ENCODE measurements around the gene C17orf107.

C17orf107 gene

GRCh38 chr17:4877089-4877488 lies 22.2 kb upstream of the C17orf107 start:
- no peak for DNase-seq (ENCODE audit: low spot score)

- no peak for DNase-seq (ENCODE audit: low spot score)
Observed at GRCh38 chr17:4879601-4880000, 19.7 kb upstream of the C17orf107 start.

- DNase-seq (ENCODE audit: low spot score): no peak
Observed at GRCh38 chr17:4880857-4881256, 18.5 kb upstream of the C17orf107 start.

- DNase-seq (ENCODE audit: low spot score): peak; percentile 72
Observed at GRCh38 chr17:4881761-4882555, 17.4 kb upstream of the C17orf107 start.

- no peak for DNase-seq (ENCODE audit: low spot score)
Observed at GRCh38 chr17:4884489-4884888, 14.8 kb upstream of the C17orf107 start.

- no peak for DNase-seq (ENCODE audit: low spot score)
Observed at GRCh38 chr17:4886830-4887229, 12.5 kb upstream of the C17orf107 start.

GRCh38 chr17:4887581-4887980 lies 11.8 kb upstream of the C17orf107 start:
- DNase-seq (ENCODE audit: low spot score): no peak

- DNase-seq (ENCODE audit: low spot score): no peak
Observed at GRCh38 chr17:4891411-4892410, 7.6 kb upstream of the C17orf107 start.

GRCh38 chr17:4892499-4893221 lies 6.7 kb upstream of the C17orf107 start:
- no peak for DNase-seq (ENCODE audit: low spot score)

GRCh38 chr17:4893272-4893671 lies 6.1 kb upstream of the C17orf107 start:
- DNase-seq (ENCODE audit: low spot score): no peak

GRCh38 chr17:4893721-4894560 lies 5.4 kb upstream of the C17orf107 start:
- no peak for DNase-seq (ENCODE audit: low spot score)

GRCh38 chr17:4895121-4895520 lies 4.2 kb upstream of the C17orf107 start:
- DNase-seq (ENCODE audit: low spot score): no peak

- DNase-seq (ENCODE audit: low spot score): no peak
Observed at GRCh38 chr17:4895657-4896331, 3.5 kb upstream of the C17orf107 start.

GRCh38 chr17:4896332-4897197 lies 2.8 kb upstream of the C17orf107 start:
- no peak for DNase-seq (ENCODE audit: low spot score)

- DNase-seq (ENCODE audit: low spot score): no peak
Observed at GRCh38 chr17:4897198-4897687, 2.1 kb upstream of the C17orf107 start.

GRCh38 chr17:4897785-4898184 lies 1.6 kb upstream of the C17orf107 start:
- DNase-seq (ENCODE audit: low spot score): no peak

GRCh38 chr17:4898351-4898750 lies 985 bp upstream of the C17orf107 start:
- DNase-seq (ENCODE audit: low spot score): no peak

- no peak for DNase-seq (ENCODE audit: low spot score)
Observed at GRCh38 chr17:4898927-4899326, 409 bp upstream of the C17orf107 start.

Data from SW480 (cell line).